NCI-H187 (cell line): ENCODE measurements around the gene NSMCE1.
"Not testable (repeated sequence)": the region's sequence is repeated elsewhere in the genome, so short reads cannot be mapped to it uniquely, and the experiment has no call there.

ENCODE experiments used
- DNase-seq, 2 experiments: peaks; one replicate each; lab custom pipeline; 2025; lab: John Stamatoyannopoulos, UW

Gene NSMCE1

DNA sequence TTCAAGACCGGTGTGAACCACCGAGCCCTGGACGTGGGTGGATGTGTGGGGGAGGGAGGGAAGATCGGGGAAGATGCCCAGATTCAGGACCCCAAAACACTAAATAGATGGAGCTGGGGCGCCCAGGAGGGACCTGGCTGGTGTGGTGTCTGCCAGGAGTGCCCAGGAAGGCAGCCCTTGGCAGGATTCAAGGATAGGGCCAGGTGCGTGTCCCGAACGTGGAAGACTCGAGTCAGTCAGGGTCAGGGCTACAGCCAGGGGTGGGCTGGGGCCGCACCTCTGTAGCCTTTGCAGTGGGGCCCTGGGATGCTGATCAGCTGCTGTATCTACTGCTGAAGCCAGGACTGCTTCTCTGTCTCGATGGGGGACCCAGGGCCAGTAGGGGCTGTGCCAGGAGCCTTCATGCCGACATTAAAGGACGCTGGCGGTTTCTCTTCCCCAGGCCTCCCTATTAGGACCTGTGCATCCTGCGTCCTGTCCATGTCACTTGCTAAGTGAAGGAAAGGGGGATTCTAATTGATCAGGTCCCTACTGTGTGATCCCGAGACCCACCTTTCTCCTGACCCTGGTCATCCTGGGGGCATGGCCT lies 52.2 kb downstream of the NSMCE1 start:
- DNase-seq: no peak

DNA sequence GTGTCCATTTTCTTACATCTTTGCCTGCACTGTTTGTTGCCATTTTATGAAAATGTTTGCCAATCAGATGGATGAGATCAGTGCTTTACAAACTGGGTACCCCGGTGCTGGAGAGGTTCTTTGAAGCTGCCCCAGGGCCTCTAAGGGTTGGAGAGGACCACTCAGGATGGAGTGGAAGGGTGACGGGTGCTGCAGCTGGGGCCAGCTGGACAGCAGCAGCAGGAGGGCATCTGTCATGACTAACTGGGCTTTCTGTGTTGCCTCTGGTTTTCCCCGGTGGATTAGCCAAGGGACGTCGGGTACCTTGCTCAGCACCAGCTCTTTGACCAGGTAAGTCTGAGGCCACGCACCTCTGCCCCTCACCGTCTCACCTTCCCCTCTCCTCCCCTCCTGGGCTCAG lies 52.9 kb downstream of the NSMCE1 start:
- DNase-seq: no peak

GRCh38 chr16:27214084-27214961 lies 54.2 kb downstream of the NSMCE1 start:
- no peak for DNase-seq

GRCh38 chr16:27211026-27211425 lies 57.5 kb downstream of the NSMCE1 start:
- no peak for DNase-seq

- no peak for DNase-seq
Observed at GRCh38 chr16:27210174-27210573, 58.4 kb downstream of the NSMCE1 start.

- DNase-seq: no peak
Observed at GRCh38 chr16:27209591-27209990, 59.0 kb downstream of the NSMCE1 start.

DNA sequence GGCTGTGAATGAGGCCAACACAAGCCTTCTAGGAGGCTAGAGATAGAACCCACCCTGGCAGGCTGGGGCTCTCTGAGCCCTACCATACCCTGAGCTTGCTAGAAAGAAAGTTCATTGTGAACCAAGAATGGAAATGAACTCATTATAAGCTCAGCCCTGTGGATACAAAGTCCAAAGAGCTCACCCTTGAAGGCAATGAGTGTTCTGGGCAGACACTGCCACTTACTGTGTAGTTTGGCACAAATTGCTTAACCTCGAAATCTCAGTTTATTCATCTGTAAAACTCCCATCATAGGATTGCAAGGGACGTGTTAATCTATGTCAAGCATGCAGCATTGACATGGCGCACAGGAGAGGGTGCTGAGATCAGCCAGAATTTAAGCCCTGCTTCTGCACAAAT lies 59.8 kb downstream of the NSMCE1 start:
- DNase-seq: no peak

GRCh38 chr16:27208081-27208680 lies 60.4 kb downstream of the NSMCE1 start:
- DNase-seq: no peak

GRCh38 chr16:27207121-27207520 lies 61.5 kb downstream of the NSMCE1 start:
- not testable (repeated sequence) for DNase-seq

DNA sequence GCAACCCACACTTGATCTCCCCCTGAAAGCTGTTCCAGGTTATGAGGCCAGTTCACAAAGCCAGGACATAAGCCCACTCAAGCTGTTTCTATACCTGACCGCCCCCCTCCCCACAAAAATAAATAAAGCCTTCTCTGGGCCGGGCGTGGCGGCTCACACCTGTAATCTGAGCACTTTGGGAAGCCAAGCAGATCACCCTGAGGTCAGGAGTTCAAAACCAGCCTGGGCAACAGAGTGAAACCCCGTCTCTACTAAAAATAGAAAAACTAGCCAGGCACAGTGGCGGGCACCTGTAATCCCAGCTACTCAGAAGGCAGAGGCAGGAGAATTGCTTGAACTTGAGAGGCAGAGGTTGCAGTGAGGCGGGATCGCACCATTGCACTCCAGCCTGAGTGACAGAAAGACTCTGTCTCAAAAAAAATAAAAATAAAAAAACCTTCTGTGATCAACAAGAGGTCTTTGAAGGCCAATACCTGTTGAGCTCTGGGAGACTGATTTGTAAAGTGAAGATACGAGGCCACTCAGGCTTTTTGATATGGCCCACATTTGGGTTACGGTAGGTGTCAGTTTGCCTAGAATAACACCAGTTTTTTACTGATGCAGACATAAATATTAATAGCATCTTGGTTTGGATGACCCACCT lies 63.0 kb downstream of the NSMCE1 start:
- no peak for DNase-seq

- DNase-seq: no peak
Observed at GRCh38 chr16:27204312-27204915, 64.2 kb downstream of the NSMCE1 start.

- DNase-seq: peak; percentile 90 to 93
Observed at GRCh38 chr16:27203507-27204311, 64.9 kb downstream of the NSMCE1 start, which contains the start of gene KDM8. Gene KDM8 (plus strand): TSS chr16:27203526. CDS start chr16:27210124, 6,598 bp downstream.

- DNase-seq: no peak
Observed at GRCh38 chr16:27202923-27203506, 65.6 kb downstream of the NSMCE1 start.

- DNase-seq: not testable (repeated sequence)
Observed at GRCh38 chr16:27200914-27201313, 67.7 kb downstream of the NSMCE1 start.

- no peak for DNase-seq
Observed at GRCh38 chr16:27199736-27200135, 68.8 kb downstream of the NSMCE1 start.

GRCh38 chr16:27199235-27199586 lies 69.4 kb downstream of the NSMCE1 start:
- DNase-seq: no peak

DNA sequence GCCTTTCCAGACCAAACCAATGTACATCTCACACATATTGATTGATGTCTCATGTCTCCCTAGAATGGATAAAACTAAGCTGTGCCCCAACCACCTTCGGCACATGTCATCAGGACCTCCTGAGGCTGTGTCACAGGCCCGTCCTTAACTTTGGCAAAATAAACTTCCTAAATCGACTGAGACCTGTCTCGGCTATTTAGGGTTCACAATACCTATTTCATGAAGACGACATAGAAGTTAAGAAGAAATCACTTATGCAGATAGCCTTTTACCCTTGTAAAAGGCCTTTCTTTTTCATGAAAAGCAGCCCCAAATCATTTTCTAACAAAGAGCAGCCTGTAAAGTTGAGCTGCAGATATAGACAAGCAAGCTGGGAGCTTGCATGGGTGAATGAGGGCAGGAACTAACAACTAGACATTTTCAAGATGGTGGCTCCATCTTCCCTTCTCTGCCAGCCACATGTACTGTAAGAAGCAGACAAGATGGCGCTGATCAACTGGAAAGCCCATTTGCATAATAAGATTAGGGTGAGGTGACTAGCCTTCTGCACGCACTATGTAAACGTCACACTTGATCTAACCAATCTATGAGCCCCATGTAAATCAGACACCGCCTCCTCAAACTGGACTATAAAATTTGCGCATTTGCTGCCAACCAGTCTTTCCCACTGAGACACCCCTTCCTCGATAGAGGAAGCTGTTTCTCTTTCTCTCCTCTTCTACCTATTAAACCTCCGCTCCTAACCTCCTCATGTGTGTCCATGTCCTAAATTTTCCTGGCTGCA lies 69.9 kb downstream of the NSMCE1 start:
- DNase-seq: no peak

DNA sequence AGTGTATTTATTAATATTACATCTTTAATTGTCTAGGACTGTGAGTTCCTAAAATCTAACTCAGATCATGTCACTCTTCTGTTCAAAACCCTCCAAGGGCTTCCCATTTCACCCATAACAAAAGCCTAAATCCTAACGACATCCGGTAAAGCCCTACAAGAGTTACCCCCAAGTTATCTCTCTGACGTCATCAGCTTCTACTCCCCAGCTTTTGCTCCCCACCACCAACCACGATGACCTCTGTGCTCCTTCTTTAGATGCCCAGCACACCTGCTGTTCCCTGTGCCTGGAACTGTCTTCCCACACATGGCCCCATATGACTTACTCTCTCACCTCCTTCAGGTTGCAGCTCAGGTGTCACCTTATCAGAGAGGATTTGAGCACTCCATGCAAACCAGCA lies 71.6 kb downstream of the NSMCE1 start:
- no peak for DNase-seq

GRCh38 chr16:27195941-27196595 lies 72.5 kb downstream of the NSMCE1 start:
- no peak for DNase-seq
